ENCODE results near the gene OCA2. TPM values are rescaled to one million over a fixed set of nuclear protein-coding genes. Genes with fewer than 3 reads are reported as not detected.
A peak's percentile ranks its signal among the peaks of the same experiment; 100 is the strongest.

OCA2 gene
- total RNA-seq, 1 donor from 2014 or later, result 2.8 TPM

DNA sequence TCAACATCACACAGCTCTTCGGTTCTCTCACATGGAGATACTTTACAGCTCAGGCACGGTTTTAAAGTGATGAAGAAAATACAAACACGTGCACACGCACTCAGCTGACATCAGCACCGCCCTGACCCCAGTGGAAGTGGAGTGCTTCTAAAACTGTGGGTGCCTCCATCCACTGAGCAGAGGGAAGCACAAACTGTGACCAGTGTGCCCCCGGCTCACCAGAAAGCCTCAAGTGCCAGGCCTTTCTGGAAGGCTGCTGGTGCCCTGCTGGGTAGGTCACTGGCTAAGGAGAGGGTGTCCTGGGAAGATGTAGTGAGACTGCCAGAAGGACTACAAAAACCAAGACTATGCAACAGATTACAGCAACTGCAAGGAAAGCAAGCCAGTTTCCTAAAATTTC, 78.5 kb downstream of the OCA2 start:
- TF ChIP-seq, protein P1, sequence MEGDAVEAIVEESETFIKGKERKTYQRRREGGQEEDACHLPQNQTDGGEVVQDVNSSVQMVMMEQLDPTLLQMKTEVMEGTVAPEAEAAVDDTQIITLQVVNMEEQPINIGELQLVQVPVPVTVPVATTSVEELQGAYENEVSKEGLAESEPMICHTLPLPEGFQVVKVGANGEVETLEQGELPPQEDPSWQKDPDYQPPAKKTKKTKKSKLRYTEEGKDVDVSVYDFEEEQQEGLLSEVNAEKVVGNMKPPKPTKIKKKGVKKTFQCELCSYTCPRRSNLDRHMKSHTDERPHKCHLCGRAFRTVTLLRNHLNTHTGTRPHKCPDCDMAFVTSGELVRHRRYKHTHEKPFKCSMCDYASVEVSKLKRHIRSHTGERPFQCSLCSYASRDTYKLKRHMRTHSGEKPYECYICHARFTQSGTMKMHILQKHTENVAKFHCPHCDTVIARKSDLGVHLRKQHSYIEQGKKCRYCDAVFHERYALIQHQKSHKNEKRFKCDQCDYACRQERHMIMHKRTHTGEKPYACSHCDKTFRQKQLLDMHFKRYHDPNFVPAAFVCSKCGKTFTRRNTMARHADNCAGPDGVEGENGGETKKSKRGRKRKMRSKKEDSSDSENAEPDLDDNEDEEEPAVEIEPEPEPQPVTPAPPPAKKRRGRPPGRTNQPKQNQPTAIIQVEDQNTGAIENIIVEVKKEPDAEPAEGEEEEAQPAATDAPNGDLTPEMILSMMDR (conservative IDR thresholded peaks at IDR 0.05), result no peak
- Mint-ChIP-seq H3K4me3 (no peak overlapping the region), H3K27me3 (no peaks in the 10 kb centered on the region), H3K36me3 (no peaks in the 10 kb centered on the region), H3K4me1 (ENCODE audit: unreplicated experiment) (peaks cover 4% of the 10 kb centered on the region), H3K27ac (no peak overlapping the region), H3K9me3 (no peaks in the 10 kb centered on the region)
- DNase-seq (ENCODE audit: extremely low spot score, unreplicated experiment), result no peak

DNA sequence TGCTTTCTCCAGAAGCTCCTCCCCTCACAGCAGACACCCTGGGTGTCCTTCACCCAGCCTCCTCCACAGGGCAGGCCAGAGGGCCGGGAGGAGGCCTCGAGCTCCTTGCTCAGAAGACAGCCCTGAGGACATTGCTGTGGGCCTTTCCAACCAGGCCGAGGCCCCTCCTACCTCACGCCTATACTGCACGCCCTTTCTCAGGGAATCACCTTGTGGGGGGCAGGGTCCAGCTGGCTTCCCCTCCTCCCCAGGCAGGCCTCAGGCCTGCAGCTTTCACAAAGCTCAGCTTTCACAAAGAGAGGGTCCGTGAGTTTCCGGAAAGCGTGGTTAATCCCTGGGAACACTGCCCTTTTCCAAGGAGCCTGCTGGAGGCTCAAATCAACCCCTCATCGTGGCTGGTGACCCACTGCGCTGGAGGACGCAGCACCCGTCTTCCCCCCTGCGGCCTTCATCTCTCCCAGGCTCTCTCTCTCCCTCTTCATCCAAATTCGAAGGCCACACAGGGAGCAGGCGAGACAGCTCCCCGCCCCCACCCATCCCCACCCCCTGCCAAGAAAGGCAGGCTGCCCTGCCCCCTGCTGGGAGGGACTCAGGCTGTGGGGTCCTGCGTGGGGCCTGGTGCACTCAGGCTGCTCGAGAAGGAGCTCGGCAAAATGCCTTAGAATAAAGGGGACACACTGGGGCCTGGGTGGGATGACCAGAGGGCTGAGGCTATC, 79.4 kb downstream of the OCA2 start:
- H3K27me3 Mint-ChIP-seq, result no peaks in the 10 kb centered on the region
- no peak overlapping the region for H3K27ac Mint-ChIP-seq
- H3K4me3 Mint-ChIP-seq, result no peak overlapping the region
- no peaks in the 10 kb centered on the region for H3K9me3 Mint-ChIP-seq
- H3K36me3 Mint-ChIP-seq, result no peaks in the 10 kb centered on the region
- DNase-seq (ENCODE audit: extremely low spot score, unreplicated experiment), result no peak
- TF ChIP-seq, protein P1 (conservative IDR thresholded peaks at IDR 0.05), result peak; percentile 20
- H3K4me1 Mint-ChIP-seq (ENCODE audit: unreplicated experiment), result peaks cover 4% of the 10 kb centered on the region

DNA sequence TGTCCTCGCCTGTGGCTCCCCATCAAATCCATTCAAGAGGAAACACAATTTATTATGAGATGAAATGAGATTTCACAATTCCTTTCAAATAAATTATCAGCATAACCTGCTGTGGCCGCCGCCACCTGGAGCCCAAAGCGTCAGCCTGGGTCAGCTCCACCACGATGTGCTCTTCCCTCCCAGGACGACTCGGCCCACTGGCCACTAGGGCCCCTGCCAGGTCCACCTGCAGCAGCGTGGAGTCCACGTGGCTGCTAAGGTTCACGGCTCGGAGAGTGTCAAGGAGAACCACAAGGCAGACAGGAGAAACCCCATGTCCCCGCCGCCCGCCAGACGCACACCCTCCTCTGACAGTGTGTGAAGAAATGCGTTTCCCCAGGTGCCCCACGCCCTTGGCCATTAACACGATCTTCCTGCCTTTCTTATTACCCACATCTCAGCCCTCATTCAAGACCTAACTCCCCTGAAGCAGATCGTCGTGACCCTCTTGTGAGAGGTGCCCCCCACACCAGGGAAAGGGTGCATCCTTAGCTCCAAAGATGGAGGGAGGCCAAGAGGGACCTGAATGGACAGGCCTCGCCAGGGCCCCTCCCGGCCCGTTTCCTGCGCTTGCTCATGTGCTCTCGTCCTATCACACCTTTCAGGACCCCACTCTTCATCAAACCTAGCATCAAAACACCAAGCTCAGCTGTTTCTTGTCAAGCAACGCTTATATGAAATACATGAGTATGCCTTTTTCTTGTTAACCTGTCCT, 80.6 kb downstream of the OCA2 start:
- Mint-ChIP-seq H3K4me1 (ENCODE audit: unreplicated experiment) (peaks cover 4% of the 10 kb centered on the region), H3K36me3 (no peaks in the 10 kb centered on the region), H3K9me3 (no peaks in the 10 kb centered on the region), H3K27me3 (no peaks in the 10 kb centered on the region), H3K4me3 (no peak overlapping the region), H3K27ac (no peak overlapping the region)
- TF ChIP-seq, protein P1 (conservative IDR thresholded peaks at IDR 0.05), result no peak
- no peak for DNase-seq (ENCODE audit: extremely low spot score, unreplicated experiment)

DNA sequence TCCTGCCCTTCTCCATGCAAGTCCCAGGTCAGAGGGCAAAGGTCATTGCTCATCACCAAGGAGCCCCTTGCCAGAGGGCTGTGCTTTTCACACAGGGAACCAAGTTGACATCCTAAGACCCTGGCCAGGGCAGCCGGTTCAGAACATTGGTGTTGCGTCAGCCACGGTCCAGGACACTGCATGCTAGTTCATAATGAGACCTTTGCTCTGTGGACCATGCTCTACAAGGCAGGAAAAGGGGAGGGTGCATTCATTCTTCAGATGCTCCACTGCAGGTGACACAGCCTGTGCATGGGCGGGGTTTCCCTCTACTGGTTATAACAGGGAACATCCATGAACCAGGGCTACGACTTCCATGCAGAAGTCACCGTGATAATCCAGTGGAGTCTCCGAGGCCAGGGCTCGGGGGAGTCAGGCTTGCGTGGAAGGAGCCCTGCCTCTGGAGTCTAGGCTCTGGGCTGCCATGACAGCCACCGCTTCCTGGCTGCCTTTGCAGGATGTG, 81.6 kb downstream of the OCA2 start:
- H3K4me3 Mint-ChIP-seq, result no peak overlapping the region
- H3K27me3 Mint-ChIP-seq, result no peaks in the 10 kb centered on the region
- no peaks in the 10 kb centered on the region for H3K9me3 Mint-ChIP-seq
- H3K4me1 Mint-ChIP-seq (ENCODE audit: unreplicated experiment), result peaks cover 4% of the 10 kb centered on the region
- no peak overlapping the region for H3K27ac Mint-ChIP-seq
- TF ChIP-seq, protein P1 (conservative IDR thresholded peaks at IDR 0.05), result peak; percentile 54
- no peaks in the 10 kb centered on the region for H3K36me3 Mint-ChIP-seq
- DNase-seq (ENCODE audit: extremely low spot score, unreplicated experiment), result no peak

DNA sequence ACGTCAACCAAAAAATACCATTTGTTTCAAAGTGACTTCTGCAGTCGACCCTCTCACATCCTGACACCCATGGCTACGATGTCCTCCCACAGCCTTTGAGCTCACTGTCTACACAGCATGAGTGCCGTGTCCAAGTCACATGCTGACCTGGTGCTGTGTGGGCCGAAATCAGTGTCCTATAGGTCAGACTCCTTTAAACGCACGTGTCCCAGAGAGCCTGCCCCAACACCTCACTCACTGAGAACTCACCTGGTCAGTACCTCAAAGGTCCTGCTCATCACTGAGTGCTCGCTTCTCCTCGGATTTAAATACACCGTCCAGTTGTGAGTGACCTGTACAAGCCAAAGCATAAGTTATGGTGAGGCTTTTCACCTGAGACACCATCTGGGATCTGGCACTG, 83.3 kb downstream of the OCA2 start:
- no peaks in the 10 kb centered on the region for H3K9me3 Mint-ChIP-seq
- H3K36me3 Mint-ChIP-seq, result no peaks in the 10 kb centered on the region
- no peak overlapping the region for H3K27ac Mint-ChIP-seq
- TF ChIP-seq, protein P1 (conservative IDR thresholded peaks at IDR 0.05), result no peak
- H3K27me3 Mint-ChIP-seq, result no peaks in the 10 kb centered on the region
- no peak overlapping the region for H3K4me3 Mint-ChIP-seq
- no peaks in the 10 kb centered on the region for H3K4me1 Mint-ChIP-seq (ENCODE audit: unreplicated experiment)
- DNase-seq (ENCODE audit: extremely low spot score, unreplicated experiment), result no peak

All from type B pancreatic cell (in vitro differentiated cells).